Thyroid gland (tissue), 4 donors: Measurements from ENCODE around the gene ZBTB7C. TPM values are rescaled to one million over a fixed set of nuclear protein-coding genes. Genes with fewer than 3 reads are reported as not detected.
A peak's percentile ranks its signal among the peaks of the same experiment; 100 is the strongest.

ENCODE experiments used
- DNase-seq, 2 donors: peaks; one replicate each; pipeline ENCODE4 v3.0.0-alpha.2; 2019
- H3K27ac ChIP-seq, 3 donors: fragments of 200-600 bp; sonication (generic); 1 replicate in 2 of 3; 2 replicates in 1 of 3; pipeline ENCODE4 v1.5.1; 2016 to 2019; ENCODE audit warnings: mild to moderate bottlenecking in 1 of 3, moderate library complexity in 1 of 3
- H3K27me3 ChIP-seq: fragments of 200-600 bp; sonication (generic); one replicate; pipeline ENCODE4 v1.5.1; 2019
- H3K36me3 ChIP-seq, 2 donors: fragments of 200-600 bp; sonication (generic); one replicate each; pipeline ENCODE4 v1.5.1; 2016 to 2019
- H3K4me1 ChIP-seq, 2 donors: fragments of 200-600 bp; sonication (generic); one replicate each; pipeline ENCODE4 v1.5.1; 2017 to 2019
- H3K4me3 ChIP-seq, 3 donors: fragments of 200-600 bp; sonication (generic); replicated peaks in 1 of 3; 1 replicate in 2 of 3; 2 replicates in 1 of 3; pipeline ENCODE4 v1.5.1; 2016; ENCODE audit warnings: mild to moderate bottlenecking in 1 of 3
- H3K9me3 ChIP-seq: fragments of 200-600 bp; sonication (generic); one replicate; pipeline ENCODE4 v1.5.1; 2017
- POLR2A ChIP-seq, 2 donors: fragments of 450-650 bp; IDR thresholded peaks; one replicate each; pipeline ENCODE4 v1.6.1; 2017; ENCODE audit warnings: antibody characterized with exemption in 2 of 2, mild to moderate bottlenecking in 2 of 2, moderate library complexity in 1 of 2
- WGBS, 2 donors: methylation state at CpG; one replicate each; pipeline ENCODE4 v1.1.5; 2017; 5-methylcytosine and 5-hydroxymethylcytosine counted together
- intact Hi-C: fragments of 100-400 bp; cut with DNase I; formaldehyde crosslinking; loops from one replicate; pipeline ENCODE4 v1.15.1; 2023
- total RNA-seq, 4 donors: library from RNA; depleted of rRNA; stranded (reverse); fragments of >200 nt; gene quantifications; one replicate each; pipeline ENCODE4 v1.2.3, GENCODE V29; 2016
- TF ChIP-seq, protein P1 (sequence below), 6 experiments: fragments of 200-600 bp in 3 of 6; fragments of 450-650 bp in 3 of 6; sonication (generic) in 3 of 6; IDR thresholded peaks; one replicate each; pipeline ENCODE4 v1.5.1; 2016 to 2019; ENCODE audit warnings: antibody characterized with exemption in 6 of 6, mild to moderate bottlenecking in 2 of 6, inconsistent platforms in 1 of 6, moderate library complexity in 1 of 6

ZBTB7C gene
- total RNA-seq, 4 donors from 2014 or later: 41.7 to 66.7 (median 49.5) TPM

DNA sequence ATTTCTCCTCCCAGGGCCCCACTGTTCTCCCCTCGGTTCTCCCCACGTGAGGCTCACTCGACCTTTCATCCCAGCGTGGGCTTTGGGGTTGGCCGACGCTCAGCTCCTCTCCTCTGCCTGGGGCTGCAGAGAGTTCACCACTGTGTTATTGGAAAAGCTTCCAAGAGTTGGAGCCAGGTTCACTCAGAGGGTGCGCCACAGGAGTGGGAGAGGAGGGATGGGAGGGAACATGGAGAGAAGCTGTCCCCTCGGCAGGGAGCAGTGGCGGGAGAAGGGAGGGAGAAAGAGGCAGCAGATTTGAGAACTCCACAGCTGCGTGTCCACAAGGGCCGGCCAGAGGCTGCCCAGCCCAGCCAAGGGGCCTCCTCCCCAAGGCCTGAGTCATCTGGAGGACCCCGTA is 281.6 kb downstream of the ZBTB7C start:
- no peak for TF ChIP-seq POLR2A (IDR thresholded peaks at IDR 0.05)
- TF ChIP-seq, protein P1, sequence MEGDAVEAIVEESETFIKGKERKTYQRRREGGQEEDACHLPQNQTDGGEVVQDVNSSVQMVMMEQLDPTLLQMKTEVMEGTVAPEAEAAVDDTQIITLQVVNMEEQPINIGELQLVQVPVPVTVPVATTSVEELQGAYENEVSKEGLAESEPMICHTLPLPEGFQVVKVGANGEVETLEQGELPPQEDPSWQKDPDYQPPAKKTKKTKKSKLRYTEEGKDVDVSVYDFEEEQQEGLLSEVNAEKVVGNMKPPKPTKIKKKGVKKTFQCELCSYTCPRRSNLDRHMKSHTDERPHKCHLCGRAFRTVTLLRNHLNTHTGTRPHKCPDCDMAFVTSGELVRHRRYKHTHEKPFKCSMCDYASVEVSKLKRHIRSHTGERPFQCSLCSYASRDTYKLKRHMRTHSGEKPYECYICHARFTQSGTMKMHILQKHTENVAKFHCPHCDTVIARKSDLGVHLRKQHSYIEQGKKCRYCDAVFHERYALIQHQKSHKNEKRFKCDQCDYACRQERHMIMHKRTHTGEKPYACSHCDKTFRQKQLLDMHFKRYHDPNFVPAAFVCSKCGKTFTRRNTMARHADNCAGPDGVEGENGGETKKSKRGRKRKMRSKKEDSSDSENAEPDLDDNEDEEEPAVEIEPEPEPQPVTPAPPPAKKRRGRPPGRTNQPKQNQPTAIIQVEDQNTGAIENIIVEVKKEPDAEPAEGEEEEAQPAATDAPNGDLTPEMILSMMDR (IDR thresholded peaks at IDR 0.05): no peak
- no peak overlapping the region for H3K27ac ChIP-seq
- H3K9me3 ChIP-seq: no peaks in the 10 kb centered on the region
- H3K4me3 ChIP-seq: no peak overlapping the region
- H3K4me1 ChIP-seq: peaks cover 21 to 43% of the 10 kb centered on the region in 2 donors
- WGBS, 2 donors: 85 to 86% methylated on average over 12 of the region's 12 CpGs
- no peaks in the 10 kb centered on the region for H3K27me3 ChIP-seq
- DNase-seq: no peak
- intact Hi-C loops: loop anchor here (5.0 kb wide), 1 partner anchor 165 kb away; no protein-coding TSS in a partner anchor
- H3K36me3 ChIP-seq: no peaks in the 10 kb centered on the region

- intact Hi-C loops: loop anchor here (5.0 kb wide), 1 partner anchor 164 kb away; no protein-coding TSS in a partner anchor
- no peaks in the 10 kb centered on the region for H3K36me3 ChIP-seq
- peak overlapping the region in 1 of 3 donors; percentile 45 for H3K27ac ChIP-seq
- WGBS, 2 donors: 39 to 58% methylated on average over 2 to 3 of the region's 3 CpGs
- H3K4me3 ChIP-seq: no peak overlapping the region
- peak; percentile 36 to 44 for DNase-seq
- H3K4me1 ChIP-seq: peaks cover 21 to 42% of the 10 kb centered on the region in 2 donors
- TF ChIP-seq POLR2A (IDR thresholded peaks at IDR 0.05): no peak
- TF ChIP-seq, protein P1 (IDR thresholded peaks at IDR 0.05): no peak
- H3K9me3 ChIP-seq: no peaks in the 10 kb centered on the region
- no peaks in the 10 kb centered on the region for H3K27me3 ChIP-seq
Measured at GRCh38 chr18:48126240-48126639, 282.9 kb downstream of the ZBTB7C start.

DNA sequence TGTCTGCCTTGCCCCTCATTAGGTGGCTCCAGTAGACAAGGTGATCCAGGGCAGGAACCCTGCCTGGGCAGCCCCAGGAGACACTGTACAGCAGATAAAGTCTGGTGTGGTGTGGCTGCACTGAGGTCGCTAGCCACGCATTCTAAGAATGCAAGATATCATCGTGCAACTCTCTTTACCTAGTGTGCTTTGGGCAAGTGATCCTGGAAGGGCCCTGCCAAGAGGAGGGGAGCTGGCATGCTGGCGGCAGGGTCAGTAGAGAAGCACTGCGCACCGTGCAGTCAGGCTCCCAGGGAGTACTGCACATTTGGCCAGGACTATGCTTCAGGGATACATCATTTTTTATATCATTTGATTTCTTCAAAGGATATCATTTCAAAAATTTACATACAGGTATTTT is 283.5 kb downstream of the ZBTB7C start:
- TF ChIP-seq POLR2A (IDR thresholded peaks at IDR 0.05): no peak
- TF ChIP-seq, protein P1 (IDR thresholded peaks at IDR 0.05): peak in 1 of 6 experiments; percentile 24
- no peaks in the 10 kb centered on the region for H3K36me3 ChIP-seq
- WGBS, 2 donors: 33 to 35% methylated on average over 3 to 6 of the region's 6 CpGs
- DNase-seq: peak; percentile 74 to 75
- H3K27me3 ChIP-seq: no peaks in the 10 kb centered on the region
- H3K9me3 ChIP-seq: no peaks in the 10 kb centered on the region
- intact Hi-C loops: loop anchor here (5.0 kb wide), 1 partner anchor 163 kb away; no protein-coding TSS in a partner anchor
- H3K4me1 ChIP-seq: peaks cover 21 to 42% of the 10 kb centered on the region in 2 donors
- no peak overlapping the region for H3K4me3 ChIP-seq
- H3K27ac ChIP-seq: no peak overlapping the region

DNA sequence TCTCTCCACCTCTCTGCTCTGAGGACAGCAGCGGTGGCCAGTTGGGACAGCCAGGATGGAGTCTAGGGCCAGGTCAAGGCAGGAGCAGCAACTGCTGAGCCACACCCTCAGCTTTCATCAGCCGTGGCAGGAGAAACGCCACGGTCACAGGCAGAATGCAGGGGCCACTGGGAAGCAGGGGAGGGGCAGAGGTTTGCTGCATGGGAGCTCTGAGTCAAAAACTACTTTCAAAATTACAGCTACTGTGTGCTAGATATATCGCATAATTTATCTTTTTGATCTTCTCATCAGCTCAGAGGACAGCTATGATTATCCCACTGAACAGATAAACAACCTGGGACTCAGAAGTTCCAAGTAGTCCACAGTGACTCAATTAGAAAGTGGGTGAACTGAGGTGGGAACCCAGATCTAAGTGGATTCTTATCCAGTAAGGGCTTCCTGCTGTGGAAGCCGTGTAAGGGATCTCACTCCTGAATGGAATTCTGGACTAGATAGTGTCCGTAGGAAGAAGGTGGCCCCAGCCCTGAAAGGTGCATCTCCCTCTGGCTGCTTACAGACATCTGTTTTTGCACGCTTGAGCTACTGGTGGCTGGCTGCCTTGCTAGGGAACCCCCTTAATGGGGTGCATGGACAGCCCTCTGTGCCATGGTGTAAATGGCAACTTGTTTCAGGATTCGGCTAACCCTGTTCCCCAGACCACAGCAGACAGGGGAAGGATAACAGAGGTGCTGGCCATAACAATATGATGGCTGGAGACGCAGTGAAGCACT is 284.1 kb downstream of the ZBTB7C start:
- WGBS, 2 donors: 66 to 69% methylated on average over 10 of the region's 10 CpGs
- DNase-seq: no peak
- no peaks in the 10 kb centered on the region for H3K27me3 ChIP-seq
- TF ChIP-seq, protein P1 (IDR thresholded peaks at IDR 0.05): no peak
- TF ChIP-seq POLR2A (IDR thresholded peaks at IDR 0.05): no peak
- no peaks in the 10 kb centered on the region for H3K9me3 ChIP-seq
- peaks cover 21 to 42% of the 10 kb centered on the region in 2 donors for H3K4me1 ChIP-seq
- intact Hi-C loops: loop anchor here (5.0 kb wide), 1 partner anchor 163 kb away; no protein-coding TSS in a partner anchor
- H3K36me3 ChIP-seq: no peaks in the 10 kb centered on the region
- no peak overlapping the region for H3K27ac ChIP-seq
- H3K4me3 ChIP-seq: no peak overlapping the region

DNA sequence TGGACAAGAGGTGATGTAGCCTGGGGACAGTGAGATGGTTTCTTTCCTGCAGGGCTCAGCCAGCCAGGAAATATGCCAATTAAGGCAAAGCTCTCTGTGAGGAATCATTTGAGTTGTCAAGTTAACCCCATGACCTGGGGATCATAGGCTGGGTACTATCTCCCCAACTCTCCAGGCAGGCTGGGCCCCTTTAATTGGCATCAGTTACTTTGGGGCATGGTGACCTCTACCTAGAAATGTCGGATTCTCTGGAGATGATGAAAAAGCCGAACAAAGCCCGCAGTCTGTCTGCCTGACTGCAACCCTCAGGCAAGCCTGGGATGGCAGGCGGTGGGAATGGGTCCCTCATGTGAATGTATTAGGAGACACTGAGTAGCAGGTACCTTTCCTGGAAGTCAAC is 285.2 kb downstream of the ZBTB7C start:
- no peaks in the 10 kb centered on the region for H3K36me3 ChIP-seq
- TF ChIP-seq, protein P1 (IDR thresholded peaks at IDR 0.05): no peak
- TF ChIP-seq POLR2A (IDR thresholded peaks at IDR 0.05): no peak
- no peaks in the 10 kb centered on the region for H3K27me3 ChIP-seq
- intact Hi-C loops: no loop called here
- no peak overlapping the region for H3K4me3 ChIP-seq
- peaks cover 21 to 38% of the 10 kb centered on the region in 2 donors for H3K4me1 ChIP-seq
- no peak for DNase-seq
- no peaks in the 10 kb centered on the region for H3K9me3 ChIP-seq
- WGBS, 2 donors: 84 to 94% methylated on average over 4 of the region's 4 CpGs
- H3K27ac ChIP-seq: no peak overlapping the region
